Measurements from ENCODE around the gene NLGN2. TPM values are rescaled to one million over a fixed set of nuclear protein-coding genes. Genes with fewer than 3 reads are reported as not detected.

Gene NLGN2
- total and polyA plus RNA-seq, 9 donors, result 11.4 to 76.2 (median 49.4) TPM

- Histone ChIP-seq H3K27me3 (no peaks in the 10 kb centered on the region), H3K4me3 (no peak overlapping the region), H3K9me3 (no peaks in the 10 kb centered on the region), H3K36me3 (no peaks in the 10 kb centered on the region), H3K4me1 (ENCODE audit: insufficient read depth) (peaks cover 15% of the 10 kb centered on the region), H3K27ac (no peak overlapping the region)
- no peak for TF ChIP-seq POLR2A (IDR thresholded peaks at IDR 0.05)
- TF ChIP-seq CTCF (IDR thresholded peaks at IDR 0.05), result no peak
- WGBS, 3 donors, result 92 to 98% (median 95%) methylated on average over 3 of the region's 3 CpGs
- intact Hi-C loops (cut with DNase I), result no loop called here
- DNase-seq, result no peak
Observed at GRCh38 chr17:7379134-7379533, 28.5 kb upstream of the NLGN2 start.

- Histone ChIP-seq H3K4me1 (ENCODE audit: insufficient read depth) (peaks cover 19% of the 10 kb centered on the region), H3K36me3 (no peaks in the 10 kb centered on the region), H3K9me3 (no peaks in the 10 kb centered on the region), H3K27me3 (no peaks in the 10 kb centered on the region), H3K4me3 (peak overlapping the region; percentile 43), H3K27ac (peak overlapping the region in 1 of 2 donors; percentile 46)
- TF ChIP-seq EP300 (IDR thresholded peaks at IDR 0.05) (no peak), CTCF (IDR thresholded peaks at IDR 0.05) (no peak), POLR2A (IDR thresholded peaks at IDR 0.05) (no peak)
- intact Hi-C loops (cut with DNase I), result no loop called here
- DNase-seq, result peak; percentile 54 to 73 (median 67)
- 12 to 20% (median 14%) methylated on average over 7 of the region's 7 CpGs for WGBS, 3 donors
Observed at GRCh38 chr17:7380321-7380720, 27.3 kb upstream of the NLGN2 start.

- Histone ChIP-seq H3K4me1 (ENCODE audit: insufficient read depth) (peaks cover 19% of the 10 kb centered on the region), H3K36me3 (no peaks in the 10 kb centered on the region), H3K9me3 (no peaks in the 10 kb centered on the region), H3K27me3 (no peaks in the 10 kb centered on the region), H3K4me3 (peak within 1 kb of the TSS; percentile 43), H3K27ac (peak within 1 kb of the TSS in 1 of 2 donors; percentile 46)
- intact Hi-C loops (cut with DNase I), result no loop called here
- TF ChIP-seq POLR2A (IDR thresholded peaks at IDR 0.05) (peak; percentile 55), CTCF (IDR thresholded peaks at IDR 0.05) (no peak)
- WGBS, 3 donors, result 1 to 5% (median 4%) methylated on average over 44 to 52 of the region's 52 CpGs
- peak; percentile 67 to 77 (median 68) for DNase-seq
Observed at GRCh38 chr17:7380855-7381683, 26.6 kb upstream of the NLGN2 start, which contains the start of gene TNK1. TSS of gene TNK1 (plus strand) at chr17:7381089. CDS start at chr17:7382927, 1,838 bp downstream.

GRCh38 chr17:7382901-7383300 lies 24.7 kb upstream of the NLGN2 start:
- intact Hi-C loops (cut with DNase I), result no loop called here
- 86 to 94% (median 87%) methylated on average over 10 of the region's 10 CpGs for WGBS, 3 donors
- H3K36me3 ChIP-seq, result no peaks in the 10 kb centered on the region
- no peak overlapping the region for H3K27ac ChIP-seq
- TF ChIP-seq POLR2A (IDR thresholded peaks at IDR 0.05) (no peak), CTCF (IDR thresholded peaks at IDR 0.05) (no peak), EP300 (IDR thresholded peaks at IDR 0.05) (no peak)
- H3K9me3 ChIP-seq, result no peaks in the 10 kb centered on the region
- no peak overlapping the region for H3K4me3 ChIP-seq
- no peak for DNase-seq
- H3K4me1 ChIP-seq (ENCODE audit: insufficient read depth), result peaks cover 19% of the 10 kb centered on the region
- no peaks in the 10 kb centered on the region for H3K27me3 ChIP-seq
